Breast epithelium (tissue), 4 donors: Measurements from ENCODE around the gene MT2A. TPM values are rescaled to one million over a fixed set of nuclear protein-coding genes. Genes with fewer than 3 reads are reported as not detected.

Source experiments
- DNase-seq, 2 donors: peaks; one replicate each; pipeline ENCODE4 v3.0.0-alpha.2; 2019; ENCODE audit warnings: low spot score in 2 of 2
- H3K27ac ChIP-seq, 2 donors: fragments of 200-600 bp; sonication (generic) in 1 of 2; one replicate each; pipeline ENCODE4 v1.5.1; 2016 to 2019; ENCODE audit warnings: mild to moderate bottlenecking in 1 of 2
- H3K27me3 ChIP-seq, 2 donors: fragments of 200-600 bp; sonication (generic) in 1 of 2; one replicate each; pipeline versions ENCODE4 v1.5.1 to v1.6.0; 2017 to 2019; ENCODE audit warnings: control low read depth in 1 of 2, mild to moderate bottlenecking in 1 of 2
- H3K36me3 ChIP-seq: fragments of 200-600 bp; one replicate; pipeline ENCODE4 v1.5.1; 2019
- H3K4me1 ChIP-seq, 2 donors: fragments of 200-600 bp; sonication (generic); one replicate each; pipeline ENCODE4 v1.5.1; 2016 to 2019; ENCODE audit warnings: control low read depth in 1 of 2
- H3K4me3 ChIP-seq, 3 donors: fragments of 200-600 bp; sonication (generic); 1 replicate in 2 of 3; 2 replicates in 1 of 3; pipeline ENCODE4 v1.5.1; 2016 to 2019; ENCODE audit warnings: mild to moderate bottlenecking in 3 of 3, moderate library complexity in 2 of 3
- H3K9me3 ChIP-seq, 2 donors: fragments of 200-600 bp; sonication (generic) in 1 of 2; one replicate each; pipeline ENCODE4 v1.5.1; 2016 to 2019; ENCODE audit warnings: control low read depth in 1 of 2
- CTCF ChIP-seq, 3 donors: fragments of 450-650 bp; IDR thresholded peaks; one replicate each; pipeline ENCODE4 v1.5.1; 2016 to 2017; ENCODE audit warnings: antibody characterized with exemption in 3 of 3, mild to moderate bottlenecking in 3 of 3, moderate library complexity in 3 of 3
- POLR2A ChIP-seq: fragments of 450-650 bp; IDR thresholded peaks from one replicate; pipeline ENCODE4 v1.6.1; 2016; ENCODE audit warnings: antibody characterized with exemption, mild to moderate bottlenecking, moderate library complexity
- POLR2AphosphoS5 ChIP-seq, 3 donors: sonication (generic); formaldehyde crosslinking; IDR thresholded peaks; one replicate each; pipeline ENCODE4 v1.6.1; 2017; ENCODE audit warnings: antibody characterized with exemption in 3 of 3
- intact Hi-C: fragments of 100-400 bp; cut with DNase I; formaldehyde crosslinking; loops from one replicate; pipeline ENCODE4 v1.15.1; 2023; ENCODE audit warnings: low total_unique reads
- total RNA-seq, 3 donors: library from RNA; depleted of rRNA; stranded (reverse); fragments of >200 nt; gene quantifications; one replicate each; pipeline ENCODE4 v1.1.0, GENCODE V29; 2016

MT2A gene
- total RNA-seq, 3 donors from 2014 or later, result 352 to 543 (median 428) TPM

GRCh38 chr16:56625943-56626654 is 17.7 kb downstream of the MT2A start:
- Histone ChIP-seq H3K36me3 (no peaks in the 10 kb centered on the region), H3K27ac (peak overlapping the region; percentile 87 to 97), H3K4me3 (peak overlapping the region; percentile 50 to 73 (median 72)), H3K9me3 (no peaks in the 10 kb centered on the region), H3K27me3 (no peaks in the 10 kb centered on the region), H3K4me1 (no peaks in the 10 kb centered on the region)
- intact Hi-C loops, result no loop called here
- no peak for TF ChIP-seq POLR2A
- TF ChIP-seq CTCF (IDR thresholded peaks at IDR 0.05), result no peak
- peak in 1 of 3 donors; percentile 14 for TF ChIP-seq POLR2AphosphoS5 (IDR thresholded peaks at IDR 0.05)
- DNase-seq, result peak in 1 of 2 donors; percentile 44

GRCh38 chr16:56626685-56627084 is 18.3 kb downstream of the MT2A start:
- peak overlapping the region; percentile 87 to 97 for H3K27ac ChIP-seq
- no peaks in the 10 kb centered on the region for H3K27me3 ChIP-seq
- no peaks in the 10 kb centered on the region for H3K9me3 ChIP-seq
- no peaks in the 10 kb centered on the region for H3K4me1 ChIP-seq
- intact Hi-C loops, result no loop called here
- TF ChIP-seq CTCF (IDR thresholded peaks at IDR 0.05) (no peak), POLR2AphosphoS5 (IDR thresholded peaks at IDR 0.05) (no peak), POLR2A (no peak)
- H3K36me3 ChIP-seq, result no peaks in the 10 kb centered on the region
- DNase-seq, result no peak
- peak overlapping the region; percentile 50 to 73 (median 72) for H3K4me3 ChIP-seq

- DNase-seq, result no peak
- H3K9me3 ChIP-seq, result no peaks in the 10 kb centered on the region
- no peaks in the 10 kb centered on the region for H3K36me3 ChIP-seq
- peak overlapping the region; percentile 40 to 41 for H3K27ac ChIP-seq
- intact Hi-C loops, result no loop called here
- H3K4me1 ChIP-seq, result no peaks in the 10 kb centered on the region
- H3K27me3 ChIP-seq, result no peaks in the 10 kb centered on the region
- no peak overlapping the region for H3K4me3 ChIP-seq
- no peak for TF ChIP-seq POLR2A
- no peak for TF ChIP-seq CTCF (IDR thresholded peaks at IDR 0.05)
- TF ChIP-seq POLR2AphosphoS5 (IDR thresholded peaks at IDR 0.05), result no peak
These were observed 20.3 kb downstream of the MT2A start for GRCh38 chr16:56628486-56629350.

GRCh38 chr16:56629531-56629930 is 21.1 kb downstream of the MT2A start:
- TF ChIP-seq POLR2AphosphoS5 (IDR thresholded peaks at IDR 0.05) (no peak), POLR2A (no peak), CTCF (IDR thresholded peaks at IDR 0.05) (no peak)
- no peak for DNase-seq
- intact Hi-C loops, result no loop called here
- H3K36me3 ChIP-seq, result no peaks in the 10 kb centered on the region
- no peaks in the 10 kb centered on the region for H3K27me3 ChIP-seq
- H3K27ac ChIP-seq, result peak overlapping the region; percentile 40 to 41
- no peaks in the 10 kb centered on the region for H3K4me1 ChIP-seq
- no peaks in the 10 kb centered on the region for H3K9me3 ChIP-seq
- no peak overlapping the region for H3K4me3 ChIP-seq

- H3K4me1 ChIP-seq, result no peaks in the 10 kb centered on the region
- H3K4me3 ChIP-seq, result no peak overlapping the region
- DNase-seq, result no peak
- no peaks in the 10 kb centered on the region for H3K36me3 ChIP-seq
- H3K27me3 ChIP-seq, result no peaks in the 10 kb centered on the region
- H3K27ac ChIP-seq, result no peak overlapping the region
- H3K9me3 ChIP-seq, result no peaks in the 10 kb centered on the region
- no peak for TF ChIP-seq POLR2AphosphoS5 (IDR thresholded peaks at IDR 0.05)
- TF ChIP-seq POLR2A, result no peak
- no peak for TF ChIP-seq CTCF (IDR thresholded peaks at IDR 0.05)
- intact Hi-C loops, result no loop called here
These were observed 21.8 kb downstream of the MT2A start for GRCh38 chr16:56630134-56630533.
